ENCODE measurements around the gene GTF2H2C. TPM values are rescaled to one million over a fixed set of nuclear protein-coding genes. Genes with fewer than 3 reads are reported as not detected.

GTF2H2C gene
- total and polyA plus RNA-seq, 4 donors, result 18.3 to 83.4 (median 26.7) TPM

GRCh38 chr5:69528035-69528434 is 32.0 kb upstream of the GTF2H2C start:
- peaks cover 0 to 6% (median 3%) of the 10 kb centered on the region in 5 donors for H3K4me1 ChIP-seq (ENCODE audit: control insufficient read depth in 5 of 5, insufficient read depth in 5 of 5, low read length in 5 of 5)
- H3K27ac ChIP-seq (ENCODE audit: low read depth in 1 of 2, low read length in 1 of 2), result no peak overlapping the region
- 64 to 87% methylated on average over 5 of the region's 5 CpGs for WGBS, 2 donors

GRCh38 chr5:69528609-69529008 is 31.4 kb upstream of the GTF2H2C start:
- Histone ChIP-seq H3K36me3 (ENCODE audit: control insufficient read depth in 4 of 4, insufficient read depth in 4 of 4, low read length in 4 of 4) (peaks cover 0 to 3% (median 0%) of the 10 kb centered on the region in 4 donors), H3K27ac (ENCODE audit: low read depth in 1 of 2, low read length in 1 of 2) (peak overlapping the region in 1 of 2 donors; percentile 33), H3K4me1 (ENCODE audit: control insufficient read depth in 5 of 5, insufficient read depth in 5 of 5, low read length in 5 of 5) (peaks cover 0 to 6% (median 3%) of the 10 kb centered on the region in 5 donors), H3K4me3 (no peak overlapping the region), H3K9ac (ENCODE audit: insufficient read depth in 1 of 2, low read length in 2 of 2) (no peak overlapping the region), H3K9me3 (ENCODE audit: control insufficient read depth in 4 of 4, insufficient read depth in 3 of 4, low read length in 3 of 4) (no peaks in the 10 kb centered on the region), H3K27me3 (ENCODE audit: control insufficient read depth in 3 of 3, insufficient read depth in 3 of 3, low read length in 2 of 3) (no peaks in the 10 kb centered on the region)
- 92 to 97% methylated on average over 4 of the region's 4 CpGs for WGBS, 2 donors
- no peak for TF ChIP-seq CTCF (IDR thresholded peaks at IDR 0.05; ENCODE audit: control extremely low read depth, extremely low read depth)
- DNase-seq (no peak), ATAC-seq (ENCODE audit: insufficient read depth, low FRiP score) (no peak)

More at GRCh38 chr5:69528035-69528434, 32.0 kb upstream of the GTF2H2C start:
- peak in 2 of 3 donors; percentile 59 to 80 for DNase-seq
- no peak for ATAC-seq (ENCODE audit: insufficient read depth, low FRiP score)
- no peaks in the 10 kb centered on the region for H3K27me3 ChIP-seq (ENCODE audit: control insufficient read depth in 3 of 3, insufficient read depth in 3 of 3, low read length in 2 of 3)
- no peak overlapping the region for H3K4me3 ChIP-seq
- peaks cover 0 to 3% (median 0%) of the 10 kb centered on the region in 4 donors for H3K36me3 ChIP-seq (ENCODE audit: control insufficient read depth in 4 of 4, insufficient read depth in 4 of 4, low read length in 4 of 4)
- no peaks in the 10 kb centered on the region for H3K9me3 ChIP-seq (ENCODE audit: control insufficient read depth in 4 of 4, insufficient read depth in 3 of 4, low read length in 3 of 4)
- H3K9ac ChIP-seq (ENCODE audit: insufficient read depth in 1 of 2, low read length in 2 of 2), result no peak overlapping the region
- TF ChIP-seq CTCF (IDR thresholded peaks at IDR 0.05; ENCODE audit: control extremely low read depth, extremely low read depth), result no peak

- Histone ChIP-seq H3K27ac (ENCODE audit: low read depth in 1 of 2, low read length in 1 of 2) (peak overlapping the region in 1 of 2 donors; percentile 18), H3K9ac (ENCODE audit: insufficient read depth in 1 of 2, low read length in 2 of 2) (no peak overlapping the region), H3K4me1 (ENCODE audit: control insufficient read depth in 5 of 5, insufficient read depth in 5 of 5, low read length in 5 of 5) (peaks cover 0 to 6% (median 3%) of the 10 kb centered on the region in 5 donors), H3K4me3 (no peak overlapping the region), H3K9me3 (ENCODE audit: control insufficient read depth in 4 of 4, insufficient read depth in 3 of 4, low read length in 3 of 4) (no peaks in the 10 kb centered on the region), H3K36me3 (ENCODE audit: control insufficient read depth in 4 of 4, insufficient read depth in 4 of 4, low read length in 4 of 4) (peaks cover 0 to 3% (median 0%) of the 10 kb centered on the region in 4 donors), H3K27me3 (ENCODE audit: control insufficient read depth in 3 of 3, insufficient read depth in 3 of 3, low read length in 2 of 3) (no peaks in the 10 kb centered on the region)
- DNase-seq (no peak), ATAC-seq (ENCODE audit: insufficient read depth, low FRiP score) (no peak)
- no peak for TF ChIP-seq CTCF (IDR thresholded peaks at IDR 0.05; ENCODE audit: control extremely low read depth, extremely low read depth)
- 44 to 58% methylated on average over 7 of the region's 7 CpGs for whole genome bisulfite sequencing, 2 donors
These were observed 29.2 kb upstream of the GTF2H2C start for GRCh38 chr5:69530561-69531405.

Data from lung (tissue), 12 donors.